ENCODE measurements around the gene SYT7. TPM values are rescaled to one million over a fixed set of nuclear protein-coding genes. Genes with fewer than 3 reads are reported as not detected.

The SYT7 gene
- total RNA-seq, 1 donor from 2014 or later, result 4.8 TPM

- H3K4me1 ChIP-seq, result peaks cover 7% of the 10 kb centered on the region
- no peak for DNase-seq
- TF ChIP-seq CTCF (IDR thresholded peaks at IDR 0.05), result no peak
- no peak overlapping the region for H3K4me3 ChIP-seq
- no peak for ATAC-seq
- intact Hi-C loops (cut with DNase I), result loop anchor here (10.0 kb wide), 1 partner anchor 51 kb away; no protein-coding TSS in a partner anchor
- H3K36me3 ChIP-seq, result no peaks in the 10 kb centered on the region
- H3K27ac ChIP-seq, result no peak overlapping the region
- no peaks in the 10 kb centered on the region for H3K27me3 ChIP-seq
- H3K9me3 ChIP-seq, result no peaks in the 10 kb centered on the region
Measured at GRCh38 chr11:61526229-61526628, 54.6 kb downstream of the SYT7 start.

GRCh38 chr11:61524963-61525587 lies 55.8 kb downstream of the SYT7 start:
- DNase-seq, result no peak
- Histone ChIP-seq H3K27me3 (no peaks in the 10 kb centered on the region), H3K4me1 (peaks cover 7% of the 10 kb centered on the region), H3K36me3 (no peaks in the 10 kb centered on the region), H3K4me3 (no peak overlapping the region), H3K9me3 (no peaks in the 10 kb centered on the region), H3K27ac (no peak overlapping the region)
- TF ChIP-seq CTCF (IDR thresholded peaks at IDR 0.05), result no peak
- ATAC-seq, result no peak
- intact Hi-C loops (cut with DNase I), result loop anchor here (10.0 kb wide), 1 partner anchor 50 kb away; no protein-coding TSS in a partner anchor

- ATAC-seq (no peak), DNase-seq (no peak)
- Histone ChIP-seq H3K9me3 (no peaks in the 10 kb centered on the region), H3K27me3 (no peaks in the 10 kb centered on the region), H3K4me3 (no peak overlapping the region), H3K36me3 (no peaks in the 10 kb centered on the region), H3K27ac (no peak overlapping the region), H3K4me1 (peaks cover 3% of the 10 kb centered on the region)
- TF ChIP-seq CTCF (IDR thresholded peaks at IDR 0.05), result no peak
- intact Hi-C loops (cut with DNase I), result loop anchor here (10.0 kb wide), 1 partner anchor 50 kb away; no protein-coding TSS in a partner anchor
Measured at GRCh38 chr11:61524446-61524845, 56.4 kb downstream of the SYT7 start.

- no peak overlapping the region for H3K4me3 ChIP-seq
- ATAC-seq (no peak), DNase-seq (no peak)
- no peaks in the 10 kb centered on the region for H3K9me3 ChIP-seq
- no peaks in the 10 kb centered on the region for H3K4me1 ChIP-seq
- no peaks in the 10 kb centered on the region for H3K27me3 ChIP-seq
- intact Hi-C loops (cut with DNase I), result loop anchor here (10.0 kb wide), 1 partner anchor 48 kb away; no protein-coding TSS in a partner anchor
- no peak for TF ChIP-seq CTCF (IDR thresholded peaks at IDR 0.05)
- no peak overlapping the region for H3K27ac ChIP-seq
- H3K36me3 ChIP-seq, result no peaks in the 10 kb centered on the region
Measured at GRCh38 chr11:61522881-61523280, 58.0 kb downstream of the SYT7 start.

- Histone ChIP-seq H3K27me3 (no peaks in the 10 kb centered on the region), H3K4me1 (peaks cover 7% of the 10 kb centered on the region), H3K4me3 (no peak overlapping the region), H3K27ac (no peak overlapping the region), H3K36me3 (no peaks in the 10 kb centered on the region), H3K9me3 (no peaks in the 10 kb centered on the region)
- ATAC-seq (no peak), DNase-seq (no peak)
- intact Hi-C loops (cut with DNase I), result loop anchor here (10.0 kb wide), 1 partner anchor 1067 kb away; no protein-coding TSS in a partner anchor
- TF ChIP-seq CTCF (IDR thresholded peaks at IDR 0.05), result no peak
Measured at GRCh38 chr11:61518032-61518795, 62.7 kb downstream of the SYT7 start.
